NCI-H2107 treated with DMSO at 0.1 percent for 48 hours (cell line): ENCODE results near the gene RPL28.
"Not testable (repeated sequence)": the region's sequence is repeated elsewhere in the genome, so short reads cannot be mapped to it uniquely, and the experiment has no call there.

Experiments used
- DNase-seq: peaks from one replicate; lab custom pipeline; 2025; ENCODE audit not compliant: unreplicated experiment; lab: John Stamatoyannopoulos, UW

The RPL28 gene

DNA sequence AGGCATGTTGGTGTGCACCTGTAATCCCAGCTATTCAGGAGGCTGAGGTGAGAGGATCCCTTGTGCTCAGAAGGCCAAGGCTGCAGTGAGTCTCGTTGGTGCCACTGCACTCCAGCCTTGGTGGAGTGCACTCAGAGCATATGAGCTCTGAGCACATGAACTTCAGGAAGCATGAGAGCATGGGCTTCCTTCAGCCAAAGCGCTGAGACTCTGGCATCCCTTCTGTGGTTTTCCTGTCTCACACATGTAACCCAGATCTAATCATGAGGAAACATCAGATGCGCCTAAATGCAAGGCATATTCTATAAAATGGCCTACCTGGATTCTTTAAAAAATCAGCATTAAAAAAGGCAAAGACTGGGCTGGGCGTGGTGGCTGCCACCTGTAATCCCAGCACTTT, 35.5 kb downstream of the RPL28 start:
- not testable (repeated sequence) for DNase-seq

DNA sequence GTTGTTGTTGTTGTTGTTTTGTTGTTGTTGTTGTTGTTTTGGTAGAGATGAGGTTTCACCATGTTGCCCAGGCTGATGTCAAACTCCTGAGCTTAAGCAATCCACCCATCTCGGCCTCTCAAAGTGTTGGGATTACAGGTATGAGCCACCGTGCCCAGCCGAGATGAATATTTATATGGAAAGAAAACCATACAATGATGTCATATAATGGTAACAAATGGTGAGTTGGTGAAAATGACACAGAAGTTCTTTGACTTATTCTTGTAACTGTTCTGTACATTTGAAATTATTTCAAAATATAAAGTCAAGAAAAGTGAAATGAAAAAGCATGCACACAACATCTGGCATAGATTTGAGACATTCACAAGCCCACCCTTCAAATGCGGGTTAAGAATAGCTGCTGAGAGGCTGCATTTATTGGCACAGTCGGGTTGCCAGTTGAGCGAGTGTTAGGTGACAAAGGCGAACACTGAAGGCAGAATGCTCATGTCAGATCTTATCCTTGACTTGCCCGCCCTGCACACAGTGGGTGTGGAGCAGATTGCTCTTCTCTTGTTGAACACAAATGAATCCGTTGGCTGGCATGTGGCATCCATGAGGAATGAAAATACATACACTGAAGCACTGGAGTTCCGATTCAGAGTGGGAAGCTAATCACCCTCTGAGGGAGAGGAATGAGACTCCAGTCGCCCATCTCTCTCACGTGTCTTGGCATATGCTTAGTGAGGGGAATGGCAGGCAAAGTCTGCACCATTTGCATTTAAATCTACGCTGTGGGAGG, 37.7 kb downstream of the RPL28 start:
- no peak for DNase-seq

DNA sequence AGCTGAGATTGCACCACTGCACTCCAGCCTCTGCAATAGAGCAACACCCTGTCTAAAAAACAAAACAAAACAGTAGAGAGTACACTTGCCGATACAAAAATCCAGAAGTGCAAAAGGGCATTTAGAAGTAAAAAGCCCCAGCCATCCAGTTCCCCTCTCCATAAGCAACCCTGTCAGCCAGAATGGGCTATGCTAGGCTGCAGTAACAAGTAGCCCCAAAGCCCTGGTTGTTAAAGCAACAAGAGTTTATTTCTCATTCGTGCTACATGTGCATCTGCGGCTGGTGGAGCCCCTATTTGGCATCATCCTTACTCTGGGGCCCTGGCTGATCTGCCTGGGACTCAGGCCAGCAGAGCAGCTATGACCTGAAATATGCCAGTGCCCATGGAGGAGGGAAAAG, 38.8 kb downstream of the RPL28 start:
- no peak for DNase-seq

DNA sequence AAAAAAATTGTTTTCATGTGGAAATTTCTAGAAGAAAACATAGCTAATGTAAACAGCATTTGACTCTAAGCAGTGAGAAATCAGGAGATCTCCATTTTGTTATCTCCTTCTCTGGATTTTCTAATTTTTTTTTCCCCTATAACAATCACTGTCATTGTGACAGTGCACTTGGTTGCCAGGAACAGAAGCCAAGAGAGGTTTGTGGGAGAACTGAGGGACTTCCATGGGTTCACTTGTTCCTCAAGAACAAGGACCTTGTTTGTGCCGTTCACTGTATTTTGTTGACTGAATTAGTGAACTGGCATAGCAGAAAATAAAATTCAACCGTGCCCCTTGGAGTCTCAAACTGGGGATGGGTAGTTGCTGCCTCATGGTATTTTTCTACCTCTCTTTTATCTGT, 40.3 kb downstream of the RPL28 start:
- DNase-seq, result no peak

DNA sequence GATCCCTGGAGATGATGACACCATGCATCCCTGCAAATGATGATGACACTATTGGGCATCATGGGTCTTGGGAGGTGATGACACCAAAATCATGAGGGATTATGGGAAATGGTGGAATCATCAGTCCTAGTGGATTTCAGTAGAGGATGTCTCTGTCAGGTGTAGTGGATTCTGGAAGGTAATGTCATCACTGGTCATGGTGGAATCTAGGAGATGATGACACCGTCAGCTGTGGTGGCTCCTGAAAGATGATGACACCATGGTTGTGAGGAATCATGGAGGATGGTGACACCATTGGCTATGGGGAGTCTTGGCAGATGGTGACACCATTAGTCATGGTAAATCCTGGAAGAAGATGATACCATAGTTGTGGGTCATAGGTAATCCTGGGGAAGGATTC, 45.5 kb downstream of the RPL28 start:
- no peak for DNase-seq

DNA sequence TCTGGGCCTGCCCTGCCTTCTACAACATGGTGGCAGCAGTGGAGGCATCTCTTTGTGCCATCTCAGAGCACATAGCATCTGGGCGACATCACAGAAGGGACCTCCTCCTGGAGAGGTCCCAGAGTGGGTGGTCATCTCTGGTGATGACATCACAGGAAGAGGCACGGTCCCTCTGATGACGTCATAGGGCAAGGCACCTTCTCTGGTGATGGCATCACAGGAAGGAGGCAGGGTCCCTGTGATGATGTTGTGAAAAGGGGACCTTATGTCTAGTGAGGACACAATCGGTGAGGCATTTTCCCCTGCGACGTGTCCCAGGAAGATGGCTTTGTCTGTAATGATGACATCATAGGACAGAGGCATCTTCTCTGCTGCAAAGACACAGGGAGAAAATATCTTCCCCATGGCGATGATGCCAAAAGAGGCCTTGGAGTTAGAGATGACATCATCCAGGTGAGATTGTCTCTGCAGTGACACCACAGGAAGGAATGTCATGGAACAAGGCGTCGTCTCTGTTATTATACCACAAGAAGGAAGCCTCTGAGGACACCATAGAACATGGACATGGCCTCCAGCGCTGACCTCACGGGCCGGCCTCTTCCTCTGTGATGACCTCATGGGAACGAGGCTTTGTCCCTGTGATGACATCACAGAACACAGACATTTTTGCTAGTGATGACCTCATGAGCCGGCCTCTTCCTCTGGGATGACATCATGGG, 46.7 kb downstream of the RPL28 start:
- no peak for DNase-seq

DNA sequence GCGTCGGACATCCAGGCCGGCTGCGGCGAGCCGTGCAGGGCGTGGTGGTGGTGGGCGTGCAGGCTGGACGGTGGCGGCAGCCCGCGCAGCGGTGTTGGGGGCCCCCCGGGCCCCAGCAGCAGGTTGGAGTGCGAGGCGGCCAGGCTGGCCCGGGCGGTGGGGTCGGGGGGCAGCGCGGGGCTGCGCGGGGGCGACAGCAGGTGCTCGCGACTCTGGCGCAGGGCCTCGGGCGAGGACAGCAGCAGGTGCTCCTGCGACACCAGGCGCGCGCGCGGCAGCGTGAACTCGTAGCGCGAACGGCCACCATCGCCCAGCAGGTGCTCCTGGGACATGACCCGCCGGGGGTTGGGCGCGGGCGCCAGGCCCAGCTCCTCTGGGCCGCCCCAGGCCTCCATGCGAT, 47.6 kb downstream of the RPL28 start:
- no peak for DNase-seq

DNA sequence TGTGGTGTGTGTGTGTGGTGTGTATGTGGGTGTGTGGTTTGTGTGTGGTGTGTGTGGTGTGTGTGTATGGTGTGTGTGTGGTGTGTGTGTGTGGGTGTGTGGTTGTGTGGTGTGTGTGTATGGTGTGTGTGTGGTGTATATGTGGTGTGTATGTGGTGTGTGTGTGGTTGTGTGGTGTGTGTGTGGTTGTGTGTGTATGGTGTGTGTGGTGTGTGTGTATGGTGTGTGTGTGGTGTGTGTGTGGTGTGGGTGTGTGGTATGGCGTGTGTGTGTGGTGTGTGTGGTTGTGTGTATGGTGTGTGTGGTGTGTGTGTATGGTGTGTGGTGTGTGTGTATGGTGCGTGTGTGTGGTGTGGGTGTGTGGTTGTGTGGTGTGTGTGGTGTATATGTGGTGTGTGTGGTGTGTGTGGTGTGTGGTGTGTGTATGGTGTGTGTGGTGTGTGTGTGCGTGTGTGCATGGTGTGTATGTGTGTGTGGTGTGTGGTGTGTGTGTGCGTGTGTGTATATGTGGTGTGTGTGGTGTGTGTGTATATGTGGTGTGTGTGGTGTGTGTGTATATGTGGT, 48.7 kb downstream of the RPL28 start:
- no peak for DNase-seq

DNA sequence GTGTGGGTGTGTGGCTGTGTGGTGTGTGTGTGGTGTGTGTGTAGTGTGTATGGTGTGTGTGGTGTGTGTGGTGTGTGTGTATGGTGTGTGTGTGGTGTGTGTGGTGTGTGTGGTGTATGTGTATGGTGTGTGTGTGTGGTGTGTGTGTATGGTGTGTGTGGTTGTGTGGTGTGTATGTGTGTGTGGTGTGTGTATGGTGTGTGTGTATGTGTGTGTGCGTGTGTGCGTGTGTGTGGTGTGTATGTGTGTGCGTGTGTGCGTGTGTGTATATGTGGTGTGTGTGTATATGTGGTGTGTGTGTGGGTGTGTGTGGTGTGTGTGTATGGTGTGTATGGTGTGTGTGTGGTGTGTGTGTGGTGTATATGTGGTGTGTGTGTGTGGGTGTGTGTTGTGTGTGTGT, 49.3 kb downstream of the RPL28 start:
- no peak for DNase-seq

DNA sequence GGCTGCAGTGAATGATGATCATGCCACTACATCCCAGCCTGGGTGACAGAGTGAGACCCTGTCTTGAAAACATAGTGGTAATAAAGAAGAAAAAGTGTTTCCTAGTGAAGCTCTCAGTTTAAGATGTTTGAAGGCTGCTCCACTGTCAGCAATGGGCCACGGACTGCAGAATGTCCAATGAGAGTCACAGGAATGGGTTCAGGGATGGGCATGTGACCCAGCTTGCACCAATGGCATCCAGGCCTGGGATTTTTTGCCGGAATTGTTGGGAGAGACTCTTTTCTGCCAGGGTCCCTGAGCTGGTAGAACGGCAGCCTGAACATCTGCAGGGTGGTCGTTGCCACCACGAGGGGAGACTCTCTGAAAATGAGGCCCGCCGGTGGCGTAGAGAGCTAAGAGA, 51.1 kb downstream of the RPL28 start:
- DNase-seq, result no peak

DNA sequence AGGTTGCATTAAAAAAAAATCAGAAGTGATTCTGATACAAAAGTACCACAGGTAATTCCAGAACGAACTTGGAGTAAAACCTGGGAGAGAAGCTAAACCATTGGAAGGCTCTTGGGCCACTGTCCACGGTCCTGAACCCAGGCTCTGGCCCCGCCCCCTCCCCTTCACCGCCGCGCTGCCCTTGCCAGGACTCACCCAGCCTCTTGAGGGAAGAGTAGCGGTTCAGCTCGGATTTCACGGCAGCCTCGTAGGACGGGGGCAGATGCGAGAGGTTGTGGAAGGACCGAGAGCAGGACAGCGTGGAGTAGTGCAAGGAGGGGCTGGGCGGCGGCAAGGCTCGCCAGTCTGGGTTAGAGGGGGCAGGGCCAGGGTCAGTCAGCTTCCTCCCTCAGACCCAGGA, 51.7 kb downstream of the RPL28 start:
- peak; percentile 27 for DNase-seq

DNA sequence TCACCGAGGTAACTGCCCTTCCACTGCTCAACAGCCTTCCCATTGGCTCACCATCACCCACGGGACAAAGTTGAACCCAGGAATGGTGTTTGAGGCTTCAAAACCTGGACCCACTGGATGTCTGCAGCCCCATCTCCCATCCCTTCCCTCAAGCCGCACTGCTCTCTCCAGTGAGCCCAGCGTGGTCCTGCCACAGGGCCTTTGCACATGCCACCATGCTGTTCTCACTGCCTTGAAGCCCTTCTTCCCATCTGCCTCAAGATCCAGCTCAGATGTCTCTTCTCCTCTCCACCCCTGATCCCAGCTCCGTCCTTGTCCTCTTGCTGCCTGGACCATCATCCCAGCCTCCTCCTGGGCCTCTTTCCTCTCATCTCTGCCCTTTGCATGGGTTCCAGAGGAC, 53.3 kb downstream of the RPL28 start:
- no peak for DNase-seq

DNA sequence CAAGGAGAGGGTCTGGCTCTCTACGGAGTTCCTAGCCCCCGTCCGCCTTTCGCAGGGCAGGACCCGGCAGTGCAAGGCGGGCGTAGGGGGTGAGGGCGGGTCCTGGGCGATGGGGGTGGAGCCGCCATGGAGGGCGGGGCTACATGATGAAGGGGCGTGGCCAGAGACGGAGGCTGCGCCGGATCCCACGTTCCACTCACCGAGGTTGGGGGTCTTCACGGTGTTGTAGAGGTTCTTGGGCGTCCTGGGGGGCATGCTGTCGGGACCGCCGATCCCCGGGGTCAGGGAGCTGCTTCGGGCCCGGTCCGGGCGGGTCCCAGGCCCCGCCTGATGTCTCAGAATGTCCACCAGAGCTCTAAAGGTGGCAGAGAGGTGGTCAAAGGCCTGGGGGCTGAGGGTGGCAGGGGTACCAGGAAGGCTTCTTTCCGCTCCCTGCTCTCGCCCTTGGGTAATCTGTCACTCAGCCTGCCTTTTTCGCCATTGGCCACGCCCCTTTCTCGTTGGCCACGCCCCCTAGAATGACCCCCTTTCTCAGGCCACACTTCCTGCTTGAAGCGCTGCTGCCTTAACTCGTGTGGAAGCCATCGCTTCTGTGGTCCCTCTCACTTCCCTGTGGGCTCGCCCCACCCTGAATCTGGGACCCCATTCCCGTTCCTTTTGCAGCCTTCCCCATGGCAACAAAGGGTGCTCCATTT, 54.8 kb downstream of the RPL28 start:
- no peak for DNase-seq

DNA sequence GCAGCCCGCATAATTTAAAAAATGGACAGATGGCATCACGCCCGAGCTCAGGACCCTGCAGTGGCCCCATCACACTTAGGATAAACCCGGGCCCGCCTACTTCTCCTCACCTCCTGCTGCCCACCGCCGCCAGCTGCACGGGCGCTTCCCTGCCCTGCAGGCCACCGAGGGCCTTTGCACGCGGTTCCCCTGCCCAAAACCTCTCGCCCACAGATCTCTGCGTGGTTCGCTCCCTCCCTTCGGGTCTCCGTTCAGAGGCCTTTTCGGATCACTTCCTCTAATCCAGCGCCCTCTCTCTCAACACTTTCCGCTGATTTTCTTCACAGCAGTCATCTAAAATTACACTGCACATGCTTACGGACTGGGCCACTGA, 55.6 kb downstream of the RPL28 start:
- DNase-seq, result no peak

DNA sequence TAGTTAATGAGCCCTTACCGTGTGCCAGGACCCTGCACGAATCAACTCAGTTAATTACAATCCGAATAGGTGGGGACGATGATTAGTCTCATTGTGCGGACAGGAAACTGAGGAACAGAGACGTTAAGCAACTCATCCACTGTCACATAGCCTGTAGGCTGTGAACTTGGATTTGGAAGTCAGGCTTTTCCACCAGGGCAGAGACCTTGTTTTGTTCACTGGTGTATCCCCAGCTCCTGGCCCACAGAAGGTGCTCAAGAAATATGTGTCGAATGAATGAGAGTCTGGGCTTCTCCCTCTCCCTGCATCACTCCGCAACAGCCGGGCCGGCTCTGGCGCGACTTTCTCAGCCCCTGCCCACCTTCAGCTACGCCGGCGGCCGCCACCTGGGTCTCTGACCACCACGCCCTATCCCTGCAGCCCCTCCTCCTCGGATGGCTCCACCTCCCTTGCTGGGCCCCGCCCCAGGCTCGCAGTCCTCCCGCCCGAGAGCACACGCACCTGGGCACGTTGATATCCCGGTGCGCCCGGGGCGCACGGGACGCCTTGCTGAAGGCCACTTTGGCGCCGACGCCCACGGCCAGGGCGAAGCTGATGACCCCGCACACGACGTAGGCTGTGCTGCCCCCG, 56.1 kb downstream of the RPL28 start:
- DNase-seq, result no peak

DNA sequence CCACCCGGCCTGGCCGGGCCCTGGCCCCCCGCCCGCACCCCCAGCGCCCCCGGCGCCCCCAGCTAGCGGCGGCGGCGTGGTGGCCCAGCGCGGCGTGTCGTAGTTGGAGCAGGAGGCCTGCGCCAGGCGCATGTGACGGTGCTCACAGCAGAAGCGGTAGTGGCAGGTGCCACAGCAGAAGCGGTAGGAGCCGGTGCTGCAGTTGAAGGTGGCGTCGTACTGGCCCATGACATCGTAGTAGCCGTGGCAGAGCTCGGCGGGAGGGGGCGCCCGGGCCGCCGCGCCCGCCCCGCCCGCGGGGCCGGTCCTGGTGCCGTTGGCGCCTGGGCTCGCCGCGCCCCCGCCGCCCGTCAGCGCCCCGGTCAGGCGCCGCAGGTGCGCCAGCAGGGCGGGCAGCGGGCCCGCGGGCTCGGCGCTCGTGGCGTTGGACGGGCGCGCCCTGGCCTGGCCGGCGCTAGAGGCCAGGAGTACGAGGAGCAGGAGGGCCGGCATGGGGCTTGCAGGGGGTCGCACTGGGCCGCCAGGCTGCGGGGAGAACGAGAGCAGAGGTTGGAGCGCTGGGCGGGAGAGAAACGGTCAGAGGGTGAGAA, 56.7 kb downstream of the RPL28 start:
- DNase-seq, result peak; percentile 24

DNA sequence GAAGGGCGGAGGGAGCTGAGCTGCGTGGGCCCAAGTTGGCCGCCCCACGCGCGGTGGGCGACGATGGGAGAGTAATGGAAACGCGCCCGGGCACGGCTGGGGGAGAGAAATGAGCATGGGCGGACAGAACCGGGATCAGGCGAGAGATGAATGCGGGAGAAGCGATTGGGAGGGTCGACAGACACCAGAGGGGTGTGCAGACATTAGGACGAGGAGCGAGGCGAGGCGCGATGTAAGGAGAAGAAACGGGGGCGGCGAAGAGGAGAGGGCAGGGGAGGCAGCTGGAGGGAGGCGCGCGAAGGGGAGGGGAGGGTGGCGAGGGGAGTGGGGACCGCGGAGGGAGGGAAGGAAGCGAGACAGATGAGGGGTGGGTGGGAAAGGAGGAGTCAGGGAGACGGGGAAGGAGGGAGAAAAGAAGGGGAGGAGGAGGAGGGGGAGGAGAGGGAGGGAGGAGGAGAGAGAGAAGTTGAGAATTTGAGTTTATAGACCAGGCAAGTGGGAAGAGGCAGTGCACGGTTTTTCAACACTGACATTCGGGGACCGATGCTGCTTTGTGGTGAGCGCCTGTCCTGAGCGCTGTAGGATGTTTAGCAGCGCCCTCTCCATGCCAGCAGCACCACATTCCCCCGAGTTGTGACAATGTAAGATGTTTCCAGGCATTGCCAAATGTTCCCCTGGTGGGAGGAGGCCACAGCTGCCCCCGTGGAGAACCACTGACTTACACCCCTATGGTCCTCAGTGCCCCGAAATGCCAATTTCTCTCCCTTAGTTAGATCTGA, 57.5 kb downstream of the RPL28 start, which contains the start of gene SHISA7:
Gene SHISA7 (minus strand): TSS at position 256 of the 779 bp plus-strand sequence. CDS start 437 bp downstream, outside the sequence.
- DNase-seq, result no peak

DNA sequence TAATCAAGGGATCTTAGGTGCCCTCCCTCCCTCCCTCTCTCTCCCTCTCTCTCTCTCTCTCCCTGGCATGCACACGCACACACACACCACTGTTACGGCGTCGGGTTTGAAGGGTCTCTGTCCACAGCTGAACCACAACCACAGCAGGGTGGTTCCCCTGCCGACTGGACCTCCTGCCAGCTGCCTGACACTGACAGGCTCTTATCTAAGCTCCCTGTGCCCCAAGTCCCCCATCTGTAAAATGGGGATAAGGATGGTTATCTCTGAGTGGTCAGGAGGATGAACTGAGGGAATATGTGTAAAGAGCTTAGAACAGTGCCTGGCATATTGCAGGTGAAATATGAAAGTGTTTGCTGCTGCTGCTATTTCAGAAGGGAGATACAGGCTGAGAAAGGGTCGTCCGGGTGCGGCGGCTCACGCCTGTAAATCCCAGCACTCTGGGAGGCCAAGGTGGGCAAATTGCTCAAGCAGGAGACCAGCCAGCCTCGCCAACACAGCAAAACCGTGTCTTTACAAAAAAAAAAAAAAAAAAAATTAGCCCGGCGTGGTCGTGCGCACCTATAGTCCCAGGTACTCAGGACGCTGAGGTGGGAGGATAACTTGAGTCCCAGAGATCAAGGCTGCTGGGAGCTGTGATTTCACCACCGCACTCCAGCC, 58.2 kb downstream of the RPL28 start:
- DNase-seq, result no peak

DNA sequence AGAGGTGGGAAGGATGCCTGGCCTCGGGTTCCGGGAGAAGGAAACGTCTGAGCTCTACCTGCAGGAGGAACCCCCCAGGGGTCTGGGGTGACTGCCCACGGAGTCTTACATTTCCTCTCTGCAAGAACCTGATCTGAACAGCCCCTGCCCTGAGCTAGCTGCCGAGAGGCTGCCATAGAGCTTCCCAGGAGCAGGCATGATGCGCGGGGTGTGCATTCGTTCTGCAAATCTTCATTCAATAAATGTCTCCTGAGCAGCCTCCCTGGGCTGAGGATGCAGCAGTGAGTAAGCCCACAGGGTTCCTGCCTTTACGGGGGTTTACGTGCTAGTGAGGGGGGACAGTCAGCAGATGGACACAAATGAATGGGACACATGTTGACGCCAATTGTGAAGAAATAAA, 58.9 kb downstream of the RPL28 start:
- DNase-seq, result no peak

DNA sequence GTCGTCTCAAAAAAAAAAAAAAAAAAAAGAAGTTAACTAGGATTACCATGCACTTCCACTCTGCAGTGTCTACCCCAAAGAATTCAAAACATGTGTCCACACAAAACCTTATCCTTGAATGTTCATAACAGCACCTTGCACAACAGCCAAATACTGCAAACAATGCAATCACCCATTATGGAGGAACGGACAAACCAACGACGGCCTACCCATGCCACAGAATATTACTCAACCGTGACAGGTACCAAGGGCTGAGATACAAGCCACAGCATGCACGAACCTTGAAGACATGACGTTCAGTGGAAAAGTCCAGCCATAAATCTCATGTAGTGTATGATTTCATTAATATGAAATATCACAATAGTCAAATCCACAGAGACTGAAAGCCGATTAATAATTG, 60.3 kb downstream of the RPL28 start:
- peak; percentile 6 for DNase-seq
